ENCODE data around the gene RNF14. TPM values are rescaled to one million over a fixed set of nuclear protein-coding genes. Genes with fewer than 3 reads are reported as not detected.

Gene RNF14
- total and polyA plus RNA-seq, 9 of the 15 experiments (the other 6 are each of a cell fraction or from before 2014, with no cell fraction given), result 36.3 to 140 (median 75.1) TPM

- TF ChIP-seq ZC3H4 (CRISPR knock-in tag; IDR thresholded peaks at IDR 0.05; ENCODE audit: borderline replicate concordance) (no peak), KLF1 (tag; IDR thresholded peaks at IDR 0.05) (no peak), ZKSCAN3 (CRISPR knock-in tag; IDR thresholded peaks at IDR 0.05) (no peak), ZNF224 (CRISPR knock-in tag; IDR thresholded peaks at IDR 0.05) (no peak), ZNF584 (CRISPR knock-in tag; IDR thresholded peaks at IDR 0.05; ENCODE audit: low read depth) (no peak), L3MBTL2 (IDR thresholded peaks at IDR 0.05) (peak; percentile 81), PRPF4 (IDR thresholded peaks at IDR 0.05; ENCODE audit: insufficient read depth, low read depth, low read length, poor library complexity, severe bottlenecking) (no peak), ZNF780A (CRISPR knock-in tag; IDR thresholded peaks at IDR 0.05) (no peak), CEBPZ (IDR thresholded peaks at IDR 0.05; ENCODE audit: borderline replicate concordance, low read depth, low read length) (no peak), CTCFL (IDR thresholded peaks at IDR 0.05; ENCODE audit: borderline replicate concordance, insufficient read depth, low read depth, low read length, poor library complexity, severe bottlenecking) (no peak), SETDB1 (IDR thresholded peaks at IDR 0.05; ENCODE audit: low read length) (no peak), SMARCA5 (IDR thresholded peaks at IDR 0.05) (no peak), CHD1 (IDR thresholded peaks at IDR 0.05; ENCODE audit: low read length) (no peak), KAT8 (IDR thresholded peaks at IDR 0.05; ENCODE audit: low read depth) (no peak), U2AF1 (optimal IDR thresholded peaks at IDR 0.05; ENCODE audit: low read depth, low read length) (no peak)
- TF ChIP-seq, protein P1, sequence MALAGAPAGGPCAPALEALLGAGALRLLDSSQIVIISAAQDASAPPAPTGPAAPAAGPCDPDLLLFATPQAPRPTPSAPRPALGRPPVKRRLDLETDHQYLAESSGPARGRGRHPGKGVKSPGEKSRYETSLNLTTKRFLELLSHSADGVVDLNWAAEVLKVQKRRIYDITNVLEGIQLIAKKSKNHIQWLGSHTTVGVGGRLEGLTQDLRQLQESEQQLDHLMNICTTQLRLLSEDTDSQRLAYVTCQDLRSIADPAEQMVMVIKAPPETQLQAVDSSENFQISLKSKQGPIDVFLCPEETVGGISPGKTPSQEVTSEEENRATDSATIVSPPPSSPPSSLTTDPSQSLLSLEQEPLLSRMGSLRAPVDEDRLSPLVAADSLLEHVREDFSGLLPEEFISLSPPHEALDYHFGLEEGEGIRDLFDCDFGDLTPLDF (CRISPR knock-in tag; IDR thresholded peaks at IDR 0.05), result no peak
Measured at GRCh38 chr5:141969783-141970771, 1.2 kb downstream of the RNF14 start (continued).

Measured in K562 (cell line).